ENCODE results near the gene ABCB8.

- no peak for TF ChIP-seq CTCF (IDR thresholded peaks at IDR 0.05)
- no peak for TF ChIP-seq EP300 (IDR thresholded peaks at IDR 0.05)
- TF ChIP-seq POLR2A (IDR thresholded peaks at IDR 0.05), result no peak
Observed at GRCh38 chr7:151071032-151071866, 43.0 kb downstream of the ABCB8 start.

Measured in upper lobe of left lung (tissue), 4 donors.